Measurements from ENCODE around the gene C9orf153.
"Not testable (repeated sequence)": the region's sequence is repeated elsewhere in the genome, so short reads cannot be mapped to it uniquely, and the experiment has no call there.

Gene C9orf153

DNA sequence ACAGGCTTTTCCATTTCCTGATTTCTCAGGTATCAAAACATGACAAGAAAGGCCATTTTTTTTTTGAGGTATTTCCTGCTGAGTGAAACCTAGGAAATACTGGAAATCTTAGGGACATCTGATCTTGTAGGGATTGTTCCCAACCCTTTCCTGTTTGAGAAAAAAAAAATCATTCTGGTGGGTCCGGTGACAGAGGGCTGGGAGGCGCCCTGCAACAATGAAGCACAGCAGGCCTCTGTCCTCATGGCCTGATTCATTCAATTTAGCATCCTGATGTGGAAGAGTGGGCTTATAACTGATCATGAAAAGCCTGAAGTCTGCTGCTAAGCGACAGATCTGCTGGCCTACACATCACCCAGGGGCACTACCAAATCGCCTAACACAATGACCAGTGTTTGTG, 3.0 kb upstream of the C9orf153 start:
- DNase-seq = no peak

DNA sequence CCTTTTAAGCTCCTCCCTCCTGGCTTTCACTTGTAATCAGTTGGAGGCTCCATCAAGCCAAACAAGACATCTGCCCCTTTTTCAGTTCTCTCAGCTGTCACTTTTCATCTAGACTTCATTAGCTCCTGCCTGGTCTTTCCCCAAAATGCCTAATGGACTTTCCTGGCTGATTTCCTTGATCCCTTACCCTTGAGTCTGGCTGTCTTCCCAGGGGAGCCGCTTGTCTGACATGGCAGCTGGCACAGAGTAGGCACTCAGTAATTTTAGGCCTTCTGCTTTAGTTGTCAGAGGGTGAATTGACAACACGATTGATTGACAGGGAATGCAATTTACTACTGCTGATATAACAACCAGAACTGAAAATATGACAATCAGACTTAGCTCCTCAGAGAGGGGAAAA, 2.1 kb downstream of the C9orf153 start:
- no peak for DNase-seq

GRCh38 chr9:86256653-86257052, 2.8 kb downstream of the C9orf153 start:
- DNase-seq = no peak

DNA sequence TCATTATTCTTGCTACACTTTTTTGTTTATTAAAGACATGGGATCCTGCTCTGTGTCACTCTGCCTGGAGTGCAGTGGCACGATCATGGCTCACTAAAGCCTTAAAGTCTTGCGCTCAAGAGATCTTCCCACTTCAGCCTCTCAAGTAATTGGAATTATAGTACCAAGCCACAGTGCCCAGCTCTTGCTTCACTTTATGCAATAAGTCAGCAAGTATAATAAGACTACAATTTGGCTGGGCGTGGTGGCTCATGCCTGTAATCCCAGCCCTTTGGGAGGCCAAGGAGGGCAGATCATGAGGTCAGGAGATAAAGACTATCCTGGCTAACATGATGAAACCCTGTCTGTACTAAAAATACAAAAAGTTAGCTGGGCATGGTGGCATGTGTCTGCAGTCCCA, 5.9 kb downstream of the C9orf153 start:
- no peak for DNase-seq

DNA sequence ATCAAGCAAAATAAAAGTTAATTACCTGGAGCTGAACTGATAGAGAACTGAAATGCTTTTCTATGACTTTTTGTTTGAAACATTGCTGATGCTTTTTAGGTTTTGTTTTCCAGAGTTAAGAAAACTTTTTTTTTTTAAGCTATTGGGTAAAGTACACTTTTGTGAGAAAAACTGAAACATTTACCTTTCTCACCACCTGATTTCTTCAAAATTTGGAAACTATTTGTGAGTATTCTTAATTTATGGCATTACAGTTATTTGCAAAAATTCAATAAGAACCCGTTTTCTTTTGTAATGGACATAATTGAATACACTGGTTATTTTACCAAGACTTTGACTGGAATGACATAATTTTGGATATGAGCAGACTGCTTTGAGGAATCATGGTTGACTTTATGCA, 6.6 kb downstream of the C9orf153 start:
- DNase-seq = no peak

GRCh38 chr9:86250123-86250522, 9.3 kb downstream of the C9orf153 start:
- no peak for DNase-seq

- DNase-seq = no peak
Measured at GRCh38 chr9:86248746-86249145, 10.7 kb downstream of the C9orf153 start.

GRCh38 chr9:86246752-86247161, 12.7 kb downstream of the C9orf153 start:
- no peak for DNase-seq

- no peak for DNase-seq
Measured at GRCh38 chr9:86242071-86242470, 17.4 kb downstream of the C9orf153 start.

GRCh38 chr9:86241216-86241615, 18.2 kb downstream of the C9orf153 start:
- DNase-seq = no peak

DNA sequence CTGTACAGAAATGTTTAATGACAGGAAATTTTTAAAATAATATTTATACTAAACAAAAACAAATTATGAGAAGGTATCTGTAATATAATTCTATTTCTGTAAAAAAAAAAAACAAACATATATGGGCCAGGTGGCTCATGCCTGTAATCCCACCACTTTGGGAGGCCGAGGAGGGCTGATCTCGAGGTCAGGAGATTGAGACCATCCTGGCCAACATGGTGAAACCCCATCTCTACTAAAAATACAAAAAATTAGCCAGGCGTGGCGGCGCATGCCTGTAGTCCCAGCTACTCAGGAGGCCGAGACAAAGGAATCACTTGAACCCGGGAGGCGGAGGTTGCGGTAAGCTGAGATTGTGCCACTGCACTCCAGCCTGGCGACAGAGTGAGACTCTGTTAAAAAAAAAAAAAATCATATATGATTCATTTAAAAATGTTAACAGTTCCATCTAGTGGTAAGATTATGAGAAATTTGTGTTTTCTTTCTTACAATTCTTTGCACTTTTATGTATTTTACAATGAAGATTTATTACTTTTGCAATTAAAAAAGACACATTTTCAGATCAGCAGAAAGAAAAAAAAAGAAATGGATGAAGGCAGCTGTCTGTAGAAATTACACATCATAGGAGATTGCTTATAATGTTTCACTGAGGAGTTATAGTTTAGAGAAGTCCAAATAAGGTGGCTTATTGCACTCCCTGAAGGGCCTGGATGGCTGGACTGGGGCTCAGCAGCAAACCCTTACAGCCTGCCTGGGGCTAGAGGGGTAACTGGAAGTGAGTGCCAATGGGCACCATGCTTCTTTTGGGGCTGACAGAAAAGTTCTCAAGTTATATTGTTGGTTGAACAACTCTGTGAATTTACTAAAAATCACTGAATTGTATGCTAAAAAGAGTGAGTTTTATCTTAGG, 20.3 kb downstream of the C9orf153 start:
- no peak for DNase-seq

- no peak for DNase-seq
Measured at GRCh38 chr9:86230858-86231257, 28.6 kb downstream of the C9orf153 start.

DNA sequence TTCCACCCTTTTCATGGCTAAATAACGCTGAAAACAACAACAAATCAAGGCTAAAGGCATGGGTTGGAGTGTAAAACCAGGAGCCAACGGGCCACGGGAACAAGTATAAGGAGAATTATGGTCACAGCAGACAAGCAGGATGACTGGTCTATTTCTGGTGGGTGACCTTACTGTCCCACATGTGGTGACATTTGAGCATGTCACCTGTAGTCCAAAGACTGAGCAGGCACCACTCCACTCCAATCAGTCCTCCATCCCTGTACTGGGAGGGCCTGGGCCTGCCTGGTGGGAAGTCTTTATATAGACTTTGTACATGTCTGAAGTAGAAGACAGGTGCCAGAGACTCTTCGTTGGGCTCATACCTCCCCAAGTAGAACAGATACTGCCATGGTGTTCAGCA, 36.8 kb downstream of the C9orf153 start:
- DNase-seq = no peak

DNA sequence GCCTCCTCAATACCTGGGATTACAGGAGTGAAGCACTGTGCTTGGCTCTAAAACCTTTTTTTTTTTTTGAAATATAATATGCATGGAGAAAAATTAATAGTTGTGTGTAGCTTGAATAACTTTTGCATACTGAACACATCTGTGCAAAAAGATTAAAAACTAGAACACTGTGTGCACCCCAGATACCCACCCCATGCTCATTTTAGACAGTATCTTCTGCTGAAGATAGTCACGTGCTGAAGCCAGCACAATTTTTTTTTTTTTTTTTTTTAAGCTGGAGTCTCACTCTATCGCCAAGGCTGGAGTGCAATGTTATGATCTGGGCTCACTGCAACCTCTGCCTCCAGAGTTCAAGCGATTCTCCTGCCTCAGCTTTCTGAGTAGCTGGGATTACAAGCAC, 39.9 kb downstream of the C9orf153 start:
- DNase-seq = no peak

DNA sequence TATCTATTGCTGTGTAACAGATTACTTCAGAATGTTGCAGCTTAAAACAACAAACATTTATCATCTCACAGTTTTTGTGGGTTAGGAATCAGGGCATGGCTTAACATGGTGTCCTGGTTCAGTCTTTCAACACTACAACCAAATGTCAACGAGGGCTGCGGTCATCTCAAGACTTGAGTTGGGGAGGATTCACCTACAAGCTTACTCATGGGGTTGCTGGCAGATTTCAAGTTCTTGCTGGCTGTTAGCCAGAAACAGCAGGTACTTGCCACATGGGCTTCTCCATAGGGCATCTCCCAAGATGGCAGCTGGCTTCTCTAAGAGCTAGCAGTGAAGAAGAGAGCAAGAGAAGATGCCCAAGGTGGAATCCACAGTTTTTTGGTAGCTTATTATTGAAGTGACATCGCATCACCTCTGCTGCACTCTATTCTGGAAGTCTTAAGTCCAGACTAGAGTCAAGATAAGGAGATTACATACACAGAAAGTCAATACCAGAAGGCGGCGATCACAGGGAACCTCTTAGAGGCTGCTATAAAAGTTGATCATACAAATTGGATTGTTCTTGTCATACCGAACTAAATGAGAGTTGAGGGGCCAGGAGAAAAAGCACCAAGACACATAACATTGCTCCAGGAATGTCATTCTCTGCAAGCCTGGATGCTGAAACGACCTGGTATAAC, 42.2 kb downstream of the C9orf153 start:
- DNase-seq = no peak

DNA sequence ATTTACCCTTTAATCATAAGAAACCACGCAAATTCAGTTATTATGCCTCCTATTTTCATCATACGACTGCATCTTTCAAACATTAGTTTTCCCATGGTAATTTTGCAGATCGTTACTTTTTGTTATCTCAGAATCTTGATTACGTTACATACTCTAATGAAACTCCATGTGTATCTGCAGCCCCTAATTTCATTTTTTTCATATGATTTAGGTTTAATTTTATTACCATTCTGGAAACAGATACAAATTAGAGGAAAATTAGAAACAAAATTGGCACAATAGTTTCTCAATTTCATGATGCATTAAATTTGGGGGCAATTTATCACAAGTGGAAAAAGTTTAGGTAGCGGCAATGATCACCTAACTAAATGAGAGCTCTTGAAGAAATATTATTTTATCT, 52.3 kb downstream of the C9orf153 start:
- no peak for DNase-seq

- DNase-seq = peak; percentile 53
Measured at GRCh38 chr9:86202338-86202882, 57.0 kb downstream of the C9orf153 start.

DNA sequence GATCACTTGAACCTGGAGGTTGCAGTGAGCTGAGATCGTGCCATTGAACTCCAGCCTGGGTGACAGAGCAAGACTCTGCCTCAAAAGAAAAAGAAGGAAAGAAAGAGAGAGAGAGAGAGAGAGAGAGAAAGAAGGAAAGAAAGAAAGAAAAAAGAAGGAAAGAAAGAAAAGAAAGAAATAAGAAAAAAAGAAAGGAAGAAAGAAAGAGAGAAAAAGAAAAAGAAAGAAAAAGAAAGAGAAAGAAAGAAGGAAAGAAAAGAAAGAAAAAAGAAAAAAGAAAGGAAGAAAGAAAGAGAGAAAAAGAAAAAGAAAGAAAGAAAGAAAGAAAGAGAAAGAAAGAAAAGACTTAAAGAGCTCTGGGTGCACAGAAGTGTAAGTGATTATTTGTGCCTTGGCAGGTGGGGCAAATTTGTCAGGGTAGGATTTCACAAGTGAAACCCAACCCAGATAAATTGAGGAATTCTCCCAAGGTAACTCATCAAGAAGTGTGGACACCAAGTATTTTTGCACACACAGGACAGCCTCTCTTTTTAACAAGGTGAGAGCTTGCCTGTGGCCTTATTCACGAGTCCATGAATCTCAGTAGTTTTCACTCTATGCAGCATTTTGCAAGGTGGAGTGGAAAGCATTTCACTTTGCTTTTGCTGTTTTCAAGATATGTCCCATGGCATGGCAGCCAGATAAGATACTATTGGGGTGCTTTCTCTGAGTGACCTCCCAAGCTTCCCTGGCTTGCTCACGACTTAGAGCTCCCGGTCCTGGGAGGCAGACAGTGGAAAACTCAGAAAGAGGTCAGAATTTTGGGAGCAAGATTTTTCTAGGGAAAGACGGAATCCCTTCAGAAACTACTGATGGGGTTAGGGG, 57.8 kb downstream of the C9orf153 start:
- no peak for DNase-seq

GRCh38 chr9:86200599-86201162, 58.8 kb downstream of the C9orf153 start:
- DNase-seq = peak; percentile 32

GRCh38 chr9:86193088-86193487, 66.4 kb downstream of the C9orf153 start:
- DNase-seq = no peak

GRCh38 chr9:86190700-86191099, 68.8 kb downstream of the C9orf153 start:
- DNase-seq = not testable (repeated sequence)

- DNase-seq = no peak
Measured at GRCh38 chr9:86187121-86187520, 72.3 kb downstream of the C9orf153 start.

DNA sequence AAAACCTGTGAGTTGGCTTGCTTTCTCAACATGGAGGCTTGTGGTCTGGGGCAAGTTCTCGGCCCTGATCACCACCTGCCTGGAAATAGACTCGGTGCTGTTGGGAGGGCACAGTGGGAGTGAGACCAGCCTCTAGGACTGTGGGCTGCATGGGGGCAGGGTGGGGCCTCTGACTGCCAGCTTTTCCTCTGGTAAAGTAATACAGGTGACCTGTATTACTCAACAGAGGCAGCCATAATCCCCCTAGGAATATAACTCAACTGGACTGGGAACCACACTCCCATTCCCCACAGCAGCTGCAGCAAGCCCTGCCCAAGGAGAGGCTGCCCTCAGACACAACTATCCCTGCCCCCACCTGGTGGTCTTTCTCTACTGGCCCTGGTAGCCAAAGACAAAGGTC, 72.8 kb downstream of the C9orf153 start:
- no peak for DNase-seq
